Measurements from ENCODE around the gene BTRC.
A peak's percentile ranks its signal among the peaks of the same experiment; 100 is the strongest.
"Not testable (repeated sequence)": the region's sequence is repeated elsewhere in the genome, so short reads cannot be mapped to it uniquely, and the experiment has no call there.

BTRC gene

GRCh38 chr10:101353692-101354327, at the start of gene BTRC:
Gene BTRC, plus strand, starts transcription at chr10:101354165. Its CDS starts 16 bp downstream, at chr10:101354181.
- DNase-seq, result peak; percentile 91

- no peak for DNase-seq
Measured at GRCh38 chr10:101304316-101304715, 49.6 kb upstream of the BTRC start.

- DNase-seq, result no peak
Measured at GRCh38 chr10:101305320-101306241, 48.4 kb upstream of the BTRC start.

DNA sequence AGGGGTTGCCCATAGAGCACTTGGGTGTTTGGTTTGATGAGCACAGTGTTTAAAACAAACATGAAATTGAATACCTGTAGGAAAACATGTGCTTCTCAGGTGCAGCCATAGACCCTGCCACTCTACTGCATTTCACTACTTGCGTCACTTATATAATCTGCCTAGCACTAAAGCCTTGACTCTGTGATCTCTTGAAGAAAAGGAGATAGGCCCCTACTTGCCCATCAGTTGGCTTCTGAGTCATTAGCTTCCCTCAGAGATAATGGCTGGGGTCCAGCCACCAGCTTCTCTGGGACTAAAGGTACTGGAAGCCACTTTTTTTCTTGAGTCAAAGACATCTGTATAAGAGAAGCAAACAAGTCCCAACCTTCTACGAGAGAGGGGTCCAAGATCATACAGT, 45.9 kb upstream of the BTRC start:
- DNase-seq, result no peak

DNA sequence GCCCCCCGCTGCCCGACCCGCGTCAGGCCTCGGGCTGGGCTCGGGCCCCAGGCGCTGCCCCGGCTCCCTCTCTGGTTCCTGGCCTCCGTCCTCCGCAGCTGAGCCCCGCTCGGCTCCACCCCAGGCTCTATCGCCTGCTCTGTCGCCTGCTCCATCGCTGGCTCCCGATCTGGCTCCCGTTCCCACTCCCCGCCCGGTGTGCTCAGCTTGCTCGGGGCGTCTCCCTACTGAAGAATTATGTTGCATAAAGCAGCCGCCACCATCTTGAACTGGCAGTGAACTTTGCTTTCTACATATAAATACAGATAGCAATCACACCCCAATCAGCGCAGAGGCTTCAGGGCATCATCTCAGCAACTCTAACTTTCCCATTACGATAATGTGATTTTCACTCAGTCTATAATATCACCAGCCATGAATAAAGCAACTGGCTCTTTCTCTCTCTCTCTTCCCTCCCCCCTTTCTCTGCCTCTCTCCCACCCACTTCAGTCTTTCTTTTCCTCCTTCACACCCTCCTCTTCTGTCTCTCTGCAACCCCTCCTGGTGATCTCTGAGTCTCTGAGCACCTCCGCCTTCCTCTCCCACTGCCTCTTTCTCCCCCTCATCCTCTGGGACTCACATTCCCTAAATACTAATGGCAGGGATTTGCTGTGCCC, 43.3 kb upstream of the BTRC start:
- DNase-seq, result no peak

- DNase-seq, result no peak
Measured at GRCh38 chr10:101311185-101312066, 42.5 kb upstream of the BTRC start.

GRCh38 chr10:101319241-101319915, 34.6 kb upstream of the BTRC start:
- no peak for DNase-seq

DNA sequence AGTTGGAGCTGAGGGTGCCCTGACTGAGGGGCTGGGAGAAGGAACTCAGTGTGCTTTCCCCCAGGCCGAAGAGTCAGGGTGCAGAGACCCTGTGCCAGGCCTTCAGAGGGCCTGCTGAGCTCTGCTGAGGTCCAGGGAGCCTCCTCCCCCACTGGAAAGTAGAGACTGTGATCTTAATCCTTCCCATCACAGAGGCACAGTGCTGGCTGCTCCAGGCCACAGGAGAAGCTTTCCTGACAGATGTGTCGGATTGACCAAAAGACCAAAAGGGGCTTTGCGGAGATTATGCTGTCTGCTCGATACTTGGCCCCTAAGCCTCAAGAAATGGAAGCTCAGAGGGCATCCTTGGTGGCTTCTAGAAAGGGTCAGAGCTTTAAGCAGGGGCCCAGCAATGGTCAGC, 32.9 kb upstream of the BTRC start:
- no peak for DNase-seq

GRCh38 chr10:101322266-101323108, 31.5 kb upstream of the BTRC start:
- no peak for DNase-seq

- no peak for DNase-seq
Measured at GRCh38 chr10:101323495-101323894, 30.5 kb upstream of the BTRC start.

DNA sequence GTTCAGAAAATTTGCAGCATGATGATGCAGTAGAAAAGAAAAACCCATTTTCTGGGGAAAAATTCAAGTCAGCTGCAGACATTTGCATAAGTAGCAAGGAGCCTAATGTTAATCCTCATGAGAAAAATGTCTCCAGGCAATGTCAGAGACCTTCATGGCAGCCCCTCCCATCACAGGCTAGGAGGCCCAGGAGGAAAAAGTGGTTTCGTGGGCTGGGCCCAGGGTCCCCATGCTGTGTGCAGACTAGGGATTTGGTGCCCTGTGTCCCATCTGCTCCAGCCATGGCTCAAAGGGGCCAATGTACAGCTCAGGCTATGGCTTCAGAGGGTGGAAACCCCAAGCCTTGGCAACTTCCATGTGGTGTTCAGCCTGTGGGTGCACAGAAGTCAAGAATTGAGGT, 26.5 kb upstream of the BTRC start:
- not testable (repeated sequence) for DNase-seq

DNA sequence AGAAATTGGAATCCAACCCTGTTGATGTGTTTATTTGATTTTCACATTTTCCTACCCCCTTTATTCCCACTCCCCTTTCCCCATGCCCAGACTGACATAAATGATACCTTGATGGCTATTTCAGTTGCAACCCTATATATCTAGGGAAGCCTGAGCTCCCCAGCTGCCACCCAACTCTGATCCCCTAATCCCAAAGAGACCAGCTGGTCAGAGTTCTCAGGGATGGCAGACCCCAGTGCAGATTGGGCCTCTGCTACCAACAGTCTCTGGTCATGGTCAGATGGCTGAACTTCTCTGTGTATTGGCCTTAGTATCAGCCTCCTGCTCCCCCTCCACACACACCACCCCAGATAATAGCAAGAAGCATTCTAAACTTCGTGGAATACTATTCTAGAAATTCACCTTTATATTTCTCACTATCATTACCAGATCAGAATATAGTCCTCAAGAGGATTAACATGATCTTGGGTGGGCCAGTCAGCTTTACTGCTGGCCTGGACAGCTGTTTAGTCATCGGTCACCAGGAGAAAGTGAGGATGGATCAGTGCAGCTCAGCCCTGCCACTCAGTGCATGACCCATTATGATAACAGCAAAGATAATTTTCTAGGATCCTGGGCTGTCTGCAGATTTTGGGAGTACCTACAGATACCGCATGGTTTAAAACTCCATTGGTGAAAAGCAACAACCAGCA, 24.5 kb upstream of the BTRC start:
- DNase-seq, result no peak

- DNase-seq, result no peak
Measured at GRCh38 chr10:101330231-101330630, 23.7 kb upstream of the BTRC start.

GRCh38 chr10:101330631-101331225, 23.2 kb upstream of the BTRC start:
- no peak for DNase-seq

DNA sequence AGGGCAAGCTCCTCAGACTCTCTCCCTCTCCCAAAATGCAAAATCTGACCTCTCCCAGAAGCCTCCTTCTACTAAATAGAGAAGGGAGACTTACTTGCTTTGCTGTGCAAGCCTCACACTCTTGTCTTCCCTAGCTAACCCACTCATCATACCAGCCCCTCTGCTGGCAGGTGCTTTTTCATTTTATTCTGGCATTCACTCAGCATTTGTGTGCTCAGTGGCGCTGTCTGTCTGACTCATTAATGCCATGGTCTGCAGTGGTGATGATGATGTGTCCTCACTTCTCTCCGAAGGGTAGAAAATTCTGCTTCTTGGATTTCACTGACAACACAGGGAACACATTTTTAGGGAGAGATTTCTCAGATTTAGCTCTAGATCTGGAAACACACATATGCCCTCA, 22.0 kb upstream of the BTRC start:
- no peak for DNase-seq

- DNase-seq, result not testable (repeated sequence)
Measured at GRCh38 chr10:101334259-101334658, 19.7 kb upstream of the BTRC start.

DNA sequence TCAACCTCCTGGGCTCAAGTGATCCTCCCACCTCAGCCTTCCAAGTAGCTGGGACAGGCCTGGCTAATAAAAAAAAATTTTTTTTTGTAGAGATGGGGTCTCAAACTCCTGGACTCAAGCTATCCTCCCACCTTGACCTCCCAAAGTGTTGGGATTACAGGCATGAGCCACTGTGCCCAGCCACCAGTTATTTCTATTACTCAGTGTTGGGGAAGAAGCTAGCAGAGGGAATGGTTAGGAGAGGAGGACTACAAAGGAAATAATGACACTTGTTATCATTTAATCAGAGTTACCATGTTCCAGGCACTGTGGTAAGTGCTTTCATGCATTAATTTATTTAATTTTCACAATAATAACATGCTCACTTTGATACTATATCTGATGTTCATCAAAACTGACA, 17.6 kb upstream of the BTRC start:
- DNase-seq, result no peak

GRCh38 chr10:101337836-101338235, 16.1 kb upstream of the BTRC start:
- DNase-seq, result no peak

DNA sequence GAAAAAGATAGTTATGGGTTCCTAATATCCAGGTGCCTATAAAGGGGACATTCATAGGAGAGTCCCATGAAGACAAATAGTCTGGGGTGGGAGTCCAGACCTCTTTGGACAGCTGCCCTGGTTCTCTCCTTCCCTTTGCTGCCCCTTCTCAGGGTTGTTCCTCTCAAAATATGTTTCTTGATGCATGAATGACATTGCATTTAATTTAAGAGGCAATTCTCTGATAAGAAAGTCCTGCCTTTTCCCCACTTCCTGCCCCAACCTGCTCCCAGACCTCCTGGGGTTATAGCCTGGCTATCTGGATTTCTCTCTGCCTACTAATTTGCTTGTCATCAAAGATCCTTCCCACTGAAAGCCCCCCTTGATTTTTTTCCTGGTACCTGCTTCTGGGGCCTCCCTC, 12.5 kb upstream of the BTRC start:
- no peak for DNase-seq

DNA sequence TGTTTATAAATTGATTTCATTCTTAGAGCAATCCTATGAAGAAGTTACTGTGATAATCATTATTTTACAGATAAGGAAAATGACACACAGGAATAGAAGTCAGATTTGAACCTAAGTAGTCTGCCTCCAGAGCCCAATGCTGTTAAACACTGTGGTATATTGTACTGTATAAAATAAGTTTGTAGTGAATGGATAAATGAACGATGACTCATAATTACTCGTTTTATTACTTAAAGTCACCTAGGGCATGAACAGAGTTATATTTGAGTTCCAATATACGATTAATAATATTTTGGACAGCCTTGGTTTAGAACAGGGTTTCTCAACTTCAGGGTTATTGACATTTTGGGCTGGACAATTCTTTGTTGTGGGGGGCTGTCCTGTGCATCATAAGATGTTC, 7.8 kb upstream of the BTRC start:
- DNase-seq, result no peak
